AG09319 (cell line): ENCODE data around the gene CDH4.

Experiments used
- DNase-seq: peaks from one replicate; pipeline ENCODE4 v3.0.0-alpha.2; 2010; ENCODE audit warnings: low read depth; ENCODE audit errors: extremely low read depth
- TF ChIP-seq, protein P1 (sequence below): IDR thresholded peaks from 2 replicates; pipeline ENCODE4 v1.5.1; 2011; ENCODE audit warnings: low read depth, mild to moderate bottlenecking, inconsistent platforms, low read length, moderate library complexity

Gene CDH4

DNA sequence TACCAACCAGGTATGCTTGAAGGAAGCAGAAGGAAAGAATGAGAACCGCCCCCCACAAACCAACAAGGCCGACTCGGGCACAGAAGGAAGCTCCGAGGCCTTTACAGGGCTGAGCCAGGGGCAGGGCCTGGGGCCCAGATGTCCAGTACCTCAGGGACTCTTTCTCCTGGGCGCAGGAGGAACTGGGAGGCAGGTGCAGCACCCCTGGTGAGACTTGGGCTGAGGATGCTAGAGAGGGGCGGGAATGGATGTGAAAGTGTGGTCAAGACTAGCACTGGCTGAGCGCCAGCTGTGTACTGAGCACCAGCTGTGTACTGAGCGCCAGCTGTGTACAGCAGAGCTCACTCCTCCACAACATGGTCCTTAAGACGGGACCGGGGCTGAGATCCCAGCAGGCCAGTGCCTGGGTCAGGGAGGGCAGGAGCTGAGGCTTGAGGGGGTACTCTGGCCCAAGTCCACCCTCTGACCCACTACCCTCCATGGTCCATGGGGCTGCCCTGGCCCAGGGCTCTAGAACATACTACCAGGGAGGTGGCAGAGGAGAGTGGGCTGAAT is 444.2 kb downstream of the CDH4 start:
- DNase-seq: no peak
- TF ChIP-seq, protein P1, sequence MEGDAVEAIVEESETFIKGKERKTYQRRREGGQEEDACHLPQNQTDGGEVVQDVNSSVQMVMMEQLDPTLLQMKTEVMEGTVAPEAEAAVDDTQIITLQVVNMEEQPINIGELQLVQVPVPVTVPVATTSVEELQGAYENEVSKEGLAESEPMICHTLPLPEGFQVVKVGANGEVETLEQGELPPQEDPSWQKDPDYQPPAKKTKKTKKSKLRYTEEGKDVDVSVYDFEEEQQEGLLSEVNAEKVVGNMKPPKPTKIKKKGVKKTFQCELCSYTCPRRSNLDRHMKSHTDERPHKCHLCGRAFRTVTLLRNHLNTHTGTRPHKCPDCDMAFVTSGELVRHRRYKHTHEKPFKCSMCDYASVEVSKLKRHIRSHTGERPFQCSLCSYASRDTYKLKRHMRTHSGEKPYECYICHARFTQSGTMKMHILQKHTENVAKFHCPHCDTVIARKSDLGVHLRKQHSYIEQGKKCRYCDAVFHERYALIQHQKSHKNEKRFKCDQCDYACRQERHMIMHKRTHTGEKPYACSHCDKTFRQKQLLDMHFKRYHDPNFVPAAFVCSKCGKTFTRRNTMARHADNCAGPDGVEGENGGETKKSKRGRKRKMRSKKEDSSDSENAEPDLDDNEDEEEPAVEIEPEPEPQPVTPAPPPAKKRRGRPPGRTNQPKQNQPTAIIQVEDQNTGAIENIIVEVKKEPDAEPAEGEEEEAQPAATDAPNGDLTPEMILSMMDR: no peak

DNA sequence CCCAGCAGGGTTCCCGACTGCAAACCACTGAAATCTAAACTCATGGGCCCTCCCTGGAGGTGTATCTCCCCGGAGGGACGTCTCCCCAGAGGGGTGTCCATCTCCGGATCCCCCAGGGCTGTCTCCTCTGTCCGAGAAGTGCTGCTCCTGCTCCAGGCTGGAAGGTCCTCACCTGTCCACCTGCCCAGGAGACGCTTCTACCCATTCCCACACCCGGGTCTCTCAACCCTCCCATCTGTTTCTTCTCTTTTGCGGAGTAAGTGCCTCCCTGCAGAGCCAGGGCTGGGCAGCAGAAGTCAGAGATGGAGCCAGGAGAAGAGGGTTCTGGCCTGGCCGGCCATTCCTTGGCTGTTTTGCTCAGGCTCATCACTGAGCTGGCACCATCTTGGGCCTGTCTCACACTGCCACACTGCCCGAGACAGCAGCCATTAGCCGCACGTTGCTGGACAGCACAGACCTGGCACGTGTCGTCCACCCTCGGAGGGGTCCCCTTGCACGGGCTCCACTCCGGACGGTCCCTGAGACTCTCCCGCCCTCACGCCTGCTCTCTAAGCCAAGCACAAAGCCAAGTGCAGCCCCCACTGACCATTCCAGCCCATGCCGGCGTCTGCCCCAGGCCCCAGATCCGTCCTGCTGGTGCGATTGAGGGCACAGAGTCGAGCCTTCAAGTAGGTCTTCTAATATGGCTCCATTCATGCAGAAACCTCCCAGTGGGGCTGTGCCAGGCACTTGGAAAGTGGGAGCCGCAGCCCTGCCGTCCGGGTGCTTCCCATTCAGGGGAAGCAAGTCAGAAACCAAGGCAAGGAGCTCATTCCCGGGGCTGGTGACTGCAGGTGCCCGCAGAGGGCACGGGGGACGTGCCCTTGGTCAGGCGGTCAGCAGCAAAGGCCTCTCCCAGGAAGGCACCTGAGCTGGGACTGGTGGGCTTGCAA is 445.9 kb downstream of the CDH4 start:
- no peak for DNase-seq
- TF ChIP-seq, protein P1: no peak

DNA sequence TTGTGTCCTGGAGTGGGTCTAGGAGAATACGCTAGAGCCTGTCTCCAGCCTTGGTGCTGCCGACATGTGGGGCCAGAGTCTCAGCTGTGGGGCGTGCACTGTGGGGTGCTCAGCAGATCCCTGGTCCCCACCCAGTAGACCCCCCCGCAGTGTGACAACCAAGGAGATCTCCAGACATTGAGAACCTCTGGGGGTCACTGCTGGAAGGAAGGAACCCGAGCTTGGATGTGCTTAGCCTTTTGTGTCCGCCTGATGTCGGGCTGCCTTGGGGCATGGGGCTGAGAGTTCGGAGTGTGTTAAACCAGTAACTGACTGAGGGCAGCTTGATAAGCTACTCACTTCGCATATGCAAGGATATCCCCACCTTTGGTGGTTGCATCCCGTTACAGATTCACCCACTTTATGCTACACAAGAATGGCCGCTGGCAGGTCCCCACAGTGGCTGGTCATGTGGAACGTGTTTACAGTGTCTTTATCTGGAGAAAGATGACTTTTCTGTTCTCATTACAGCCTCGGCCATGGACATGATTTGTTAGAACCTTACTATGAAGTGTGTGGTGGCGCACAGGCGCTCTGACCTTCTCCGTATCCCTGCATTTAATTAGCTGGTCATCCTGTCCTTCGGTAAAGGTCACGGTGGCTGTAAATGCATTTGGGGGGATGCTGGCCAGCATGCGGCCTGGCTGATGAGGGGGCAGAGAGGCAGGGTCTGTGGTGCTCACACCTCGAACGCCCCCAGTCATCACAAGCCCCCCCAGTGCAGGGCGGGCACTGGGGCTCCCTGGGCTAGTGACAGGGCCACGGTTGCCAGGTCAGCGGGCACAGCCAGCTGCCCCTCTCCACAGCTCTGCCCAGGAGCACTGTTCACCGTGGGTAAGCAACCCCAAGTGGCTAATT is 446.8 kb downstream of the CDH4 start:
- no peak for DNase-seq
- TF ChIP-seq, protein P1: no peak

DNA sequence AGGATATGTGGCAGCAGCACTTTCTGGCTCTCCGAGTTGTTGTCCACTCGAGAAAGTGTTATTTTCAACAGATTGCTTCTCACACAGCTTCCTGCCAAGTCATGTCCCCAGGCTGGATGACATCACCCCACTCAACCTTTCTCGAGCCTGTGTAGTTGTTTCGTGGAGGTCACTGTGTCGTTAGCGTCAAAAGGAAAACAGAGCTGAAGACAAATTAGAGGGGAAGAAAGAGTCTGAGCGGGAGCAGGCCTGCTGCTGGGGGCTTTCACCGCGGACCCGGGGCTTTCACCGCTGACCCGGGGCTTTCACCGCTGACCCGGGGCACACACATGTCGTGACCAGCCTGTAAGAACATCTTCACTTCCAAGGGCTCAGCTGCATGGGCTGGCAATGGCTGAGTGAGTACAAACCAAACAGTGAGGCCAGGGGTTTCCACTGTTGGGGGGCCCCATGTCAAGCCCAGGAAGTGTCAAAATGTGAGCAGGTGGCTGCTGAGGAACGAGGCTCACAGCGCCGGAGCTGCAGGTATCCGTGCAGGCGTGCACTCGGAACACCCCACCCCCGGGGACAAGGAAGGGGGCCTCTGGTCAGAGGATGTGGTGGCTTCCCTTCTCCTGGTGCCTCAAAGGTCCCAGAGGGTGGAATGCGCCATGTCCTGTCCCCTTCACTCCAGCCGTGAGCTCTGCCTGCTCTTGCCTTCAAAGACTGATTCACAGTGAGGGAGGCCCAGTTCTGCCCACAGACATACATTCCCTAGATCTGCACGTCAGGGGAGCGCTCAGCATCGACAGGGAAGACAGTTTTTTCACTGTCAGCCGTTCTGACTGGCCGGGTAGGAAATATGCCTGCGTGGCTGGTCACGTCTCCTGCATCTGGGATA is 447.7 kb downstream of the CDH4 start:
- TF ChIP-seq, protein P1: no peak
- no peak for DNase-seq

DNA sequence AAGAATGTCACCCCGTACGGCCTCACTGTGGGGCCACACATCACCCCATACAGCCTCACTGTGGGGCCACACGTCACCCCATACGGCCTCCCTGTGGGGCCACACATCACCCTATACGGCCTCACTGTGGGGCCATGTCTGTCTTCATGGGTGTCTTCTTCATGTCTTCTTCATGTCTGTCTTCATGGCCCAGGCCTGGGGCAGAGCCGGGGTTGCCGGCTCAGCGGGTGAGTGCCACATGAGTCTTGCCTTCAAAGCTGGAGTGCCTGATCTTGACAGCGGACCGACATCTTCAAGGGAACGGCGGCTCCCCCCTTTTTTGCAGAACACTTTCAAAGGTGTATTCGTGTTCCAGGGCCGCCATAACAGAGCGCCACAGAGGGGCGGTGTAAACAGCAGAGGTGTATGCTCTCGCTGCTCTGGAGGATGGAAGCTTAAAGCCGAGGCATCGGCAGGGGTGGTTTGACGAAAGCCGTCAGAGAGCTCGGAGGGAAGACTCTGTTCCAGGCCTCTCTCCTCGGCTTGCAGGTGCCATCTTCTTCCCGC is 448.6 kb downstream of the CDH4 start:
- no peak for DNase-seq
- TF ChIP-seq, protein P1: no peak

DNA sequence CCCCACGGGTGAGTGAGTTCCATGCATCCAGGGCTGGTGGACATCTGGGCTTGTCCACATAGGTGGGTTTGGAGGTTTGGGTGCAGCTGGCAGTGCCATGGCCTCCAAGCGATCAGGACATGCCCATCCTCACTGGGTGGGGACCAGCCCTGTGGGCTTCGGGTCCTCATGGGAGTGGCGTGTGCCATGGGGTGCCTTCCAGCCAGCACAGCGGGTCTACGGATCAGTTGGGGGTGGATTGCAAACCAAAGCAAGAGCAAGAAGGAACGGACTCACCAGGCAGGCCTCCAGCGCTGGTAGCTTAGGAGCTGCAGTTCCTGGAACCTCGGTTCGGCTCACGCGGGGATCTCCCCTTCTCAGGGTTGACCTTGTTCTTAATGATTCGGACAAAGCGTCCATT is 449.3 kb downstream of the CDH4 start:
- no peak for DNase-seq
- TF ChIP-seq, protein P1: no peak
